Measurements from ENCODE around the gene HCK.

HCK gene

DNA sequence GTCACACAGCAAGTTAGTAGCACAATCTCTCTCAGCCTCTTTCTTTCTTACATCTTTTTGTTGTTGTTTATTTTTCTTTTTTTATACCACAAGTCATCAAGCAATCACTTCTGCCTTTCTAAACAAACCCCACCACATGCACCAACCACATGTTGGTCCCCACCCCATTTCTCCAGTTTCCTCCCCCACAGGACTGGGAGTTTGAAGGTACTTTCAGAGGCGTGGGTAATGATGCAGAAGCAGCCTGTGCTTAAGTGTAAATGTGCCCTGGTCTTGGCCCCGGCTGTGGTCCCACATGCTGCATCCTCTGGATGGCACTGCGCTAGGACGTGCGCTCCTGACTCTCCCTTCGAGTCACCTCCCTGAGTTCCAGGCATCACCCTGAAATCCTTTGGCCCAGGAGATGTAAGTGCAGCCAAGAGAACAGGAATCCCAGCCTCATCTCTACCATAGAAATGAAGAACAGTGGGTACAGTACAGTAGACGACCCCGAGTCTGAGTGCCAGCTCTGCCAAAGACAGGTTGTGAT, 5.7 kb downstream of the HCK start:
- no peaks in the 10 kb centered on the region for H3K9me3 Mint-ChIP-seq
- no peak overlapping the region for H3K27ac Mint-ChIP-seq

DNA sequence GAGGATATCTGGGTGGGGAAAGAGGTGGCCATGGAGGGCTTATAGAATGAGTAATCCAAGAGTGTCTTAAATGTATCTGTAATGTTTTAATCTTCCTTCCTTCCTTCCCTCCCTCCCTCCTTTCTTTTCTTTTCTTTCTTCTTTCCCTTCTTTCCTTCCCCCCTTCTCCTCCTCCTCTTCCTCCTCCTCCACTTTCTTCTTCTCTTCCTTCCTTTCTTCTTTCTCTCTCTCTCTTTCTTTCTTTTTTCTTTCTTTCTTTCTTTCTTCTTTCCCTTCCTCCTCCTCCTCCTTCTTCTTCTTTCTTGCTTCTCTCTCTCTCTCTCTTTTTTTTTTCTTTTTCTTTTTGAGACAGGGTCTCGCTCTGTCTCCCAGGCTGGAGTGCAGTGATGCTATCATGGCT, 7.1 kb downstream of the HCK start:
- TF ChIP-seq, protein P1, sequence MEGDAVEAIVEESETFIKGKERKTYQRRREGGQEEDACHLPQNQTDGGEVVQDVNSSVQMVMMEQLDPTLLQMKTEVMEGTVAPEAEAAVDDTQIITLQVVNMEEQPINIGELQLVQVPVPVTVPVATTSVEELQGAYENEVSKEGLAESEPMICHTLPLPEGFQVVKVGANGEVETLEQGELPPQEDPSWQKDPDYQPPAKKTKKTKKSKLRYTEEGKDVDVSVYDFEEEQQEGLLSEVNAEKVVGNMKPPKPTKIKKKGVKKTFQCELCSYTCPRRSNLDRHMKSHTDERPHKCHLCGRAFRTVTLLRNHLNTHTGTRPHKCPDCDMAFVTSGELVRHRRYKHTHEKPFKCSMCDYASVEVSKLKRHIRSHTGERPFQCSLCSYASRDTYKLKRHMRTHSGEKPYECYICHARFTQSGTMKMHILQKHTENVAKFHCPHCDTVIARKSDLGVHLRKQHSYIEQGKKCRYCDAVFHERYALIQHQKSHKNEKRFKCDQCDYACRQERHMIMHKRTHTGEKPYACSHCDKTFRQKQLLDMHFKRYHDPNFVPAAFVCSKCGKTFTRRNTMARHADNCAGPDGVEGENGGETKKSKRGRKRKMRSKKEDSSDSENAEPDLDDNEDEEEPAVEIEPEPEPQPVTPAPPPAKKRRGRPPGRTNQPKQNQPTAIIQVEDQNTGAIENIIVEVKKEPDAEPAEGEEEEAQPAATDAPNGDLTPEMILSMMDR (IDR thresholded peaks at IDR 0.05; ENCODE audit: unreplicated experiment in 3 of 3), result no peak
- Mint-ChIP-seq H3K36me3 (ENCODE audit: low read depth) (no peaks in the 10 kb centered on the region), H3K4me1 (no peaks in the 10 kb centered on the region), H3K9me3 (no peaks in the 10 kb centered on the region), H3K27ac (no peak overlapping the region), H3K4me3 (no peak overlapping the region), H3K27me3 (ENCODE audit: low read depth) (peaks cover 63% of the 10 kb centered on the region)

More for the DNA sequence above, 5.7 kb downstream of the HCK start:
- Mint-ChIP-seq H3K4me3 (no peak overlapping the region), H3K4me1 (no peaks in the 10 kb centered on the region), H3K36me3 (ENCODE audit: low read depth) (no peaks in the 10 kb centered on the region), H3K27me3 (ENCODE audit: low read depth) (peaks cover 78% of the 10 kb centered on the region)
- TF ChIP-seq, protein P1 (IDR thresholded peaks at IDR 0.05; ENCODE audit: unreplicated experiment in 3 of 3), result no peak

DNA sequence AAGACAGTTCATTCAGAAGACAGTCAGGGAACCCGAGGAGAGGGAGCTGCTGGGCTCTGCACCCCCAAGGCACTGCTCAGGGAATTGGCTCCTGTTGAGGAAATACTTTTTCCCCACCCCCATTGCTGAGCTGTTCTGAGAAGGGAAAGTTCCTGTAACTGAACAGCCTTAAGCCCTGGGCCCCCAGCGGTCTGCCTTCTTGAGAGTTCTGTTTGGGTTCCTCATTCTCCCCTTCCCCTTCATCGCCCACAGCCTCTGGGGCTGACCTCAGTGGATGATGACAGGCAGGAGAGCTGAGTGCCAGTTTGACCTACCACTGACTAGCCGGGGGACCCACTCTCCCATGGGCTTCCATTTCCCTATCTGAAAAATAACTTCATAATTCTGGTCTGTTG, 10.7 kb downstream of the HCK start:
- TF ChIP-seq, protein P1 (IDR thresholded peaks at IDR 0.05; ENCODE audit: unreplicated experiment in 3 of 3), result no peak

DNA sequence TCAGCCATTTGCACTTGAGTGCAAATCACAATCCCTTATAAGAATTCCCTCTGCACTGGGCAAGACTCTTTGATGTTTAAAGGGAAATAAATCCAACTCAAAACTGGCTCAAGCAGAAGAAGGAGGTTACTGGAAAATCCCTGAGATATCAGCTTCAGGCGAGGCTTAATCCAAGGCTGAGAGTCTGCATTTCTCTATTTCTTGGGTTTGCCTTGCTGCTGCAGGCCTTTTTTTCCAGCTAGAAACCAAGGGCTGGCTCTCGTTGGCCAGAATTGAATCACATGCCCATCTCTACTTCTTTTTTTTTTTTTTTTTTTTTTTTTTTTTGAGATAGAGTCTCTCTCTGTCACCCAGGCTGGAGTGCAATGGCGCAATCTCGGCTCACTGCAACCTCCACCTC, 11.7 kb downstream of the HCK start:
- TF ChIP-seq, protein P1 (IDR thresholded peaks at IDR 0.05; ENCODE audit: unreplicated experiment in 3 of 3), result no peak
- H3K27me3 Mint-ChIP-seq (ENCODE audit: low read depth), result peaks cover 27% of the 10 kb centered on the region
- H3K4me3 Mint-ChIP-seq, result no peak overlapping the region
- no peak overlapping the region for H3K27ac Mint-ChIP-seq
- peaks cover 2% of the 10 kb centered on the region for H3K9me3 Mint-ChIP-seq
- H3K36me3 Mint-ChIP-seq (ENCODE audit: low read depth), result no peaks in the 10 kb centered on the region
- no peaks in the 10 kb centered on the region for H3K4me1 Mint-ChIP-seq

More for the DNA sequence above, 10.7 kb downstream of the HCK start:
- Mint-ChIP-seq H3K4me1 (no peaks in the 10 kb centered on the region), H3K4me3 (no peak overlapping the region), H3K9me3 (peaks cover 2% of the 10 kb centered on the region), H3K27me3 (ENCODE audit: low read depth) (peaks cover 35% of the 10 kb centered on the region), H3K36me3 (ENCODE audit: low read depth) (no peaks in the 10 kb centered on the region), H3K27ac (no peak overlapping the region)

DNA sequence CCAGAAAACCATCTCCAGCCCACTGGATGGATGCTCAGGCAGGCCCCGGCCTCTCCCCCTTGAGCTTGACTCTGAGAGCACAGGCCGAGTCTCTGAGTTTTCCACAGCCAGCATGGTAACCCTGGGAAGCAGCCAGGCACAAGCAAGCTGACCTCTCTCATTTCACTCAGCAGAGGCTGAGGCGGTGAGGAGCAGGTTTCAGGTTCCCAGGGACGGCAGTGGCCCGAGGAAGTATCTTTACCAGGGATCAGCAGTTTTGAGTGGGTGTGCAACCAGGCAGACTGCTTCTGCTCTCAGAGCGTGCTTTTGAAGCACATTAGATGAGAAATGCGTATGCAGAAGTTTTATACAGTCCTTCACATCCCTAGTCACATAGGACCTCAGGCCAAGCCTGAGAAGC, 12.6 kb downstream of the HCK start:
- Mint-ChIP-seq H3K36me3 (ENCODE audit: low read depth) (no peaks in the 10 kb centered on the region), H3K4me3 (no peak overlapping the region)
- TF ChIP-seq, protein P1 (IDR thresholded peaks at IDR 0.05; ENCODE audit: unreplicated experiment in 3 of 3), result no peak

DNA sequence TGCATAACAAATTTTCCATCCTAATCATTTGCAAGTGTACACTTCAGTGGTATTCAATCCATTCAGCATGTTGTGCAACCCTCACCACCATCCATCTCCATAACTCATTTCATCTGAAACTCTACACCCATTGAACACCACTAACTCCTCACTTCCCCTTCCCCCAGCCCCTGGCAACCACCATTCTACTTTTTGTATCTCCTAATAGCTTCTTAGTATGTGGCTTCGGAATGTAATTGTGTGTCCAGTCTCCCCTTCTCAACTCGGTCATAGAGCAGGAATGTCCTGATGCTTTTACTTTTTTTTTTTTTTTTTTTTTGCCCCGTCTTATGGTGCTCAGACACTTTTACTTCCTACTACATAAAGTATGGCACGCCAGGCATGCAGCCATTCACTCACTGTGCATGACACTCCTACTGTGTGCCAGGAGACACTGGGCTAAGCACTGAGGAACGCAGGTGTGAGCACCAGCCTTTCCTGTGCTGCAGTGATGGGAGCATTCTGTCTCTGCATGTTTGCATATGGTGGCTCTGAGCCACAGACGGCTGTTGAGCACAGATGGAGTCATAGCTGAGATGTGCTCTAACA, 15.3 kb downstream of the HCK start:
- Mint-ChIP-seq H3K36me3 (ENCODE audit: low read depth) (no peaks in the 10 kb centered on the region), H3K4me1 (no peaks in the 10 kb centered on the region), H3K27ac (no peak overlapping the region), H3K27me3 (ENCODE audit: low read depth) (peaks cover 7% of the 10 kb centered on the region), H3K9me3 (peaks cover 2% of the 10 kb centered on the region), H3K4me3 (no peak overlapping the region)
- TF ChIP-seq, protein P1 (IDR thresholded peaks at IDR 0.05; ENCODE audit: unreplicated experiment in 3 of 3), result no peak

More for the DNA sequence above, 12.6 kb downstream of the HCK start:
- H3K4me1 Mint-ChIP-seq, result no peaks in the 10 kb centered on the region
- H3K27me3 Mint-ChIP-seq (ENCODE audit: low read depth), result peaks cover 17% of the 10 kb centered on the region
- no peak overlapping the region for H3K27ac Mint-ChIP-seq
- H3K9me3 Mint-ChIP-seq, result peaks cover 2% of the 10 kb centered on the region
